Measurements from ENCODE around the gene SPINK8.

DNA sequence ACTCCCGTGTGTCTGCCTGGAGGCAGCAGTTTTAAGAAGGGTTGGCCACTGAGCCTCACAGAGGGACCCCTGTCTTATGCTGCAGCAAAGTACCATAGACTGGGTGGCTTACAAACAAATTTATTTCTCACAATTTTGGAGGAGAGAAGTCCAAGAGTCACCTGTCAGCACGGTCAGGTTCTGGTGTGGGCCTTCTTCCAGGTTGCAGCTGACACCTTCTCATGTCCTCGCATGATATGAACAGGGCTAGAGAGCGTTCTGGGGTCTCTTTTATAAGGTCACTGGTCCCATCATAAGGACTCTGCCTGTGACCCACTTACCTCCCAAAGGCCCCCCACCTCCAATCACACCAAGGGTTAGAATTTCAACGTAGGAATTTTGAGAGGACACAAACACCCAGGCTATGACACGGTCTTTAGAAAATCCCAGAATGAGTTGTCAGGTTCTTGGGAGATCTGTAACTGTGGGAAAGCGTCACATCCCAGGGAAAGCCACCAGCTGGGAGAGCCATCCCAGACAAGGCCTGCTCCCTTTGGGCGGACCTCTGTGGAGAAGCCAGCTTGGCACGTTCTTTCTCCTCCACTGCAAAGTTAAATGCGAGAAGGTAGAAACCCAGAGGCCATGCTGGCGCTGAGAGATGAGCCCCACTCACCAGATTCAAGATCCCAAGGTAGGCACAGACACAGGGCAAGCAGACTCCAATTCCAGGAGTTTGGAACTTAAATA, 38.4 kb upstream of the SPINK8 start, which contains the start of gene FBXW12:
- TF ChIP-seq, protein P1, sequence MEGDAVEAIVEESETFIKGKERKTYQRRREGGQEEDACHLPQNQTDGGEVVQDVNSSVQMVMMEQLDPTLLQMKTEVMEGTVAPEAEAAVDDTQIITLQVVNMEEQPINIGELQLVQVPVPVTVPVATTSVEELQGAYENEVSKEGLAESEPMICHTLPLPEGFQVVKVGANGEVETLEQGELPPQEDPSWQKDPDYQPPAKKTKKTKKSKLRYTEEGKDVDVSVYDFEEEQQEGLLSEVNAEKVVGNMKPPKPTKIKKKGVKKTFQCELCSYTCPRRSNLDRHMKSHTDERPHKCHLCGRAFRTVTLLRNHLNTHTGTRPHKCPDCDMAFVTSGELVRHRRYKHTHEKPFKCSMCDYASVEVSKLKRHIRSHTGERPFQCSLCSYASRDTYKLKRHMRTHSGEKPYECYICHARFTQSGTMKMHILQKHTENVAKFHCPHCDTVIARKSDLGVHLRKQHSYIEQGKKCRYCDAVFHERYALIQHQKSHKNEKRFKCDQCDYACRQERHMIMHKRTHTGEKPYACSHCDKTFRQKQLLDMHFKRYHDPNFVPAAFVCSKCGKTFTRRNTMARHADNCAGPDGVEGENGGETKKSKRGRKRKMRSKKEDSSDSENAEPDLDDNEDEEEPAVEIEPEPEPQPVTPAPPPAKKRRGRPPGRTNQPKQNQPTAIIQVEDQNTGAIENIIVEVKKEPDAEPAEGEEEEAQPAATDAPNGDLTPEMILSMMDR (IDR thresholded peaks at IDR 0.05; ENCODE audit: low read depth, low read length, missing input control) = no peak
- TF ChIP-seq SP1 (IDR thresholded peaks at IDR 0.05) (no peak), ZBTB33 (IDR thresholded peaks at IDR 0.05) (no peak), YY1 (IDR thresholded peaks at IDR 0.05) (no peak), RAD21 (IDR thresholded peaks at IDR 0.05) (no peak), REST (IDR thresholded peaks at IDR 0.05) (no peak), TAF1 (conservative IDR thresholded peaks at IDR 0.05) (no peak), EGR1 (IDR thresholded peaks at IDR 0.05; ENCODE audit: low read depth in 2 of 2) (no peak), HNF4G (IDR thresholded peaks at IDR 0.05) (no peak), GABPA (IDR thresholded peaks at IDR 0.05 in 1 of 2, conservative IDR thresholded peaks at IDR 0.05 in 1 of 2) (no peak), JUND (IDR thresholded peaks at IDR 0.05) (no peak)
- TF ChIP-seq, protein P2, sequence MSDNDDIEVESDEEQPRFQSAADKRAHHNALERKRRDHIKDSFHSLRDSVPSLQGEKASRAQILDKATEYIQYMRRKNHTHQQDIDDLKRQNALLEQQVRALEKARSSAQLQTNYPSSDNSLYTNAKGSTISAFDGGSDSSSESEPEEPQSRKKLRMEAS (IDR thresholded peaks at IDR 0.05) = no peak

All from liver (tissue), 3 donors.